Liver (tissue), 10 donors: ENCODE measurements around the gene GVQW3. TPM values are rescaled to one million over a fixed set of nuclear protein-coding genes. Genes with fewer than 3 reads are reported as not detected.

Experiments used
- DNase-seq: peaks from one replicate; pipeline ENCODE4 v3.0.0-alpha.2; 2017; ENCODE audit warnings: low spot score
- H3K27ac ChIP-seq, 2 donors: one replicate each; pipeline ENCODE4 v1.7.0; 2013; ENCODE audit warnings: inconsistent platforms in 2 of 2, low read length in 2 of 2, control low read depth in 1 of 2, low read depth in 1 of 2, mild to moderate bottlenecking in 1 of 2
- H3K27me3 ChIP-seq, 4 donors: one replicate each; pipeline versions ENCODE4 v1.6.1 to v1.7.0; 2013; ENCODE audit warnings: low read length in 3 of 4, inconsistent platforms in 1 of 4, mild to moderate bottlenecking in 1 of 4, moderate library complexity in 1 of 4; ENCODE audit not compliant: control insufficient read depth in 4 of 4, insufficient read depth in 4 of 4
- H3K36me3 ChIP-seq, 4 donors: one replicate each; pipeline versions ENCODE4 v1.6.1 to v1.7.0; 2013; ENCODE audit warnings: low read length in 3 of 4, mild to moderate bottlenecking in 3 of 4, low read depth in 1 of 4, moderate library complexity in 1 of 4; ENCODE audit not compliant: control insufficient read depth in 4 of 4, insufficient read depth in 3 of 4
- H3K4me1 ChIP-seq, 4 donors: one replicate each; pipeline versions ENCODE4 v1.6.1 to v1.7.0; 2013; ENCODE audit warnings: low read length in 3 of 4, mild to moderate bottlenecking in 3 of 4, moderate library complexity in 1 of 4; ENCODE audit not compliant: control insufficient read depth in 4 of 4, insufficient read depth in 4 of 4
- H3K4me3 ChIP-seq, 3 donors: one replicate each; pipeline versions ENCODE4 v1.6.1 to v1.7.0; 2013; ENCODE audit warnings: low read length in 3 of 3, control low read depth in 1 of 3, low read depth in 1 of 3, mild to moderate bottlenecking in 1 of 3
- H3K9ac ChIP-seq, 2 donors: one replicate each; pipeline ENCODE4 v1.7.0; 2013; ENCODE audit warnings: low read length in 2 of 2, mild to moderate bottlenecking in 2 of 2, moderate library complexity in 2 of 2, control low read depth in 1 of 2, low read depth in 1 of 2
- H3K9me3 ChIP-seq, 4 donors: one replicate each; pipeline versions ENCODE4 v1.6.1 to v1.7.0; 2013; ENCODE audit warnings: low read length in 3 of 4; ENCODE audit not compliant: control insufficient read depth in 4 of 4
- EGR1 ChIP-seq, 2 donors: IDR thresholded peaks; 2 replicates each; pipeline ENCODE4 v1.6.1; 2016 to 2018; ENCODE audit warnings: antibody characterized with exemption in 2 of 2, low read depth in 2 of 2
- FOXA1 ChIP-seq: IDR thresholded peaks from 2 replicates; pipeline ENCODE4 v1.6.1; 2016; ENCODE audit warnings: antibody characterized with exemption
- GABPA ChIP-seq, 2 donors: IDR thresholded peaks in 1 of 2; conservative IDR thresholded peaks in 1 of 2; 2 replicates each; pipeline ENCODE4 v1.6.1; 2016; ENCODE audit warnings: antibody characterized with exemption in 2 of 2, mild to moderate bottlenecking in 1 of 2, moderate library complexity in 1 of 2
- HNF4A ChIP-seq, 2 donors: conservative IDR thresholded peaks; 2 replicates each; pipeline ENCODE4 v1.6.1; 2016; ENCODE audit warnings: antibody characterized with exemption in 2 of 2, mild to moderate bottlenecking in 2 of 2
- HNF4G ChIP-seq: IDR thresholded peaks from 2 replicates; pipeline ENCODE4 v1.6.1; 2016; ENCODE audit warnings: antibody characterized with exemption
- MAX ChIP-seq: IDR thresholded peaks from 2 replicates; pipeline ENCODE4 v1.6.1; 2016; ENCODE audit warnings: antibody characterized with exemption
- NR2F2 ChIP-seq: IDR thresholded peaks from 2 replicates; pipeline ENCODE4 v1.6.1; 2016; ENCODE audit warnings: antibody characterized with exemption
- RAD21 ChIP-seq, 2 donors: IDR thresholded peaks; 2 replicates each; pipeline ENCODE4 v1.6.1; 2016; ENCODE audit warnings: antibody characterized with exemption in 2 of 2, mild to moderate bottlenecking in 2 of 2
- REST ChIP-seq: IDR thresholded peaks from 2 replicates; pipeline ENCODE4 v1.6.1; 2016; ENCODE audit warnings: antibody characterized with exemption, mild to moderate bottlenecking
- ZBTB33 ChIP-seq: IDR thresholded peaks from 2 replicates; pipeline ENCODE4 v1.6.1; 2016; ENCODE audit warnings: antibody characterized with exemption
- WGBS: extraction: QIAGEN DNeasy Blood & Tissue Kit; methylation state at CpG from one replicate; pipeline ENCODE4 v1.1.7; 2013; 5-methylcytosine and 5-hydroxymethylcytosine counted together
- polyA plus RNA-seq, 2 donors: library from polyadenylated mRNA; stranded (reverse) in 1 of 2; unstranded in 1 of 2; fragments of 200-250 nt in 1 of 2; fragments of >200 nt in 1 of 2; fragmentation: Nextera tagmentation in 1 of 2; extraction: Ambion mirVana in 1 of 2; gene quantifications; one replicate each; pipeline versions ENCODE4 v1.2.1 to v1.2.3, GENCODE V29; 2013 to 2015
- small RNA-seq: library from RNA; depleted of rRNA; stranded (forward); fragments of <200 nt; gene quantifications from one replicate; pipeline ENCODE3, GENCODE V24; 2014
- total RNA-seq, 2 donors: library from RNA; depleted of rRNA; stranded (reverse); fragments of >200 nt; gene quantifications; one replicate each; pipeline ENCODE4 v1.2.3, GENCODE V29; 2014
- TF ChIP-seq, protein P1 (sequence below): fragments of 150-350 bp; IDR thresholded peaks from 2 replicates; pipeline ENCODE4 v1.5.1; 2017; ENCODE audit warnings: improper control_type of control experiment, low read depth, low read length; ENCODE audit not compliant: missing input control
- donor health status: healthy.
- donor health status: healthy.
- donor health status: healthy.
- donor health status: healthy.
- donor health status: healthy.

Gene GVQW3
- total and polyA plus RNA-seq, 4 donors = 0.18 to 1.3 (median 0.65) TPM

- H3K27ac ChIP-seq = no peak overlapping the region
- no peaks in the 10 kb centered on the region for H3K27me3 ChIP-seq
- TF ChIP-seq GABPA (IDR thresholded peaks at IDR 0.05 in 1 of 2, conservative IDR thresholded peaks at IDR 0.05 in 1 of 2) (no peak), ZBTB33 (no peak), NR2F2 (no peak), MAX (no peak), FOXA1 (no peak), EGR1 (IDR thresholded peaks at IDR 0.05; ENCODE audit: low read depth in 2 of 2) (no peak), HNF4G (no peak), RAD21 (IDR thresholded peaks at IDR 0.05) (no peak), HNF4A (conservative IDR thresholded peaks at IDR 0.05) (no peak), REST (no peak)
- TF ChIP-seq, protein P1, sequence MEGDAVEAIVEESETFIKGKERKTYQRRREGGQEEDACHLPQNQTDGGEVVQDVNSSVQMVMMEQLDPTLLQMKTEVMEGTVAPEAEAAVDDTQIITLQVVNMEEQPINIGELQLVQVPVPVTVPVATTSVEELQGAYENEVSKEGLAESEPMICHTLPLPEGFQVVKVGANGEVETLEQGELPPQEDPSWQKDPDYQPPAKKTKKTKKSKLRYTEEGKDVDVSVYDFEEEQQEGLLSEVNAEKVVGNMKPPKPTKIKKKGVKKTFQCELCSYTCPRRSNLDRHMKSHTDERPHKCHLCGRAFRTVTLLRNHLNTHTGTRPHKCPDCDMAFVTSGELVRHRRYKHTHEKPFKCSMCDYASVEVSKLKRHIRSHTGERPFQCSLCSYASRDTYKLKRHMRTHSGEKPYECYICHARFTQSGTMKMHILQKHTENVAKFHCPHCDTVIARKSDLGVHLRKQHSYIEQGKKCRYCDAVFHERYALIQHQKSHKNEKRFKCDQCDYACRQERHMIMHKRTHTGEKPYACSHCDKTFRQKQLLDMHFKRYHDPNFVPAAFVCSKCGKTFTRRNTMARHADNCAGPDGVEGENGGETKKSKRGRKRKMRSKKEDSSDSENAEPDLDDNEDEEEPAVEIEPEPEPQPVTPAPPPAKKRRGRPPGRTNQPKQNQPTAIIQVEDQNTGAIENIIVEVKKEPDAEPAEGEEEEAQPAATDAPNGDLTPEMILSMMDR = no peak
- no peak for DNase-seq
- H3K4me3 ChIP-seq = no peak overlapping the region
- H3K4me1 ChIP-seq = no peaks in the 10 kb centered on the region
- no peaks in the 10 kb centered on the region for H3K9me3 ChIP-seq
- no peak overlapping the region for H3K9ac ChIP-seq
- peaks cover 3 to 22% (median 18%) of the 10 kb centered on the region in 4 donors for H3K36me3 ChIP-seq
Measured at GRCh38 chr11:76455931-76456330, 74.8 kb downstream of the GVQW3 start.

- H3K27ac ChIP-seq = no peak overlapping the region
- H3K9me3 ChIP-seq = no peaks in the 10 kb centered on the region
- no peak overlapping the region for H3K9ac ChIP-seq
- DNase-seq = no peak
- 97% methylated on average over 2 of the region's 2 CpGs for WGBS
- no peak overlapping the region for H3K4me3 ChIP-seq
- H3K36me3 ChIP-seq = peaks cover 3 to 22% (median 16%) of the 10 kb centered on the region in 4 donors
- no peak for TF ChIP-seq GABPA (IDR thresholded peaks at IDR 0.05 in 1 of 2, conservative IDR thresholded peaks at IDR 0.05 in 1 of 2)
- no peaks in the 10 kb centered on the region for H3K4me1 ChIP-seq
- no peaks in the 10 kb centered on the region for H3K27me3 ChIP-seq
Measured at GRCh38 chr11:76456571-76456970, 75.4 kb downstream of the GVQW3 start.

Small RNA genes lying within 50 kb of the gene (small RNA-seq; reads per million reads assigned to genes)
- gene RF00019 = not detected

Other genes starting within 250 kb of the GVQW3 start
- 1 to 10 TPM; 1.1 to 4.8 TPM for gene WNT11, start 174.8 kb upstream of the GVQW3 start, total RNA-seq
- gene WNT11, start 174.8 kb upstream of the GVQW3 start, polyA plus RNA-seq = 1 to 10 TPM; 1.3 to 3.7 TPM
- 10 to 100 TPM; 17.3 to 21.9 TPM for gene THAP12, start 191 bp upstream of the GVQW3 start, total RNA-seq
- gene THAP12, start 191 bp upstream of the GVQW3 start, polyA plus RNA-seq = 10 to 100 TPM in 1 of 2 donors, 1 to 10 TPM in 1; 5.6 to 10.2 TPM
- 10 to 100 TPM; 11.9 to 14.8 TPM for gene EMSY, start 63.7 kb downstream of the GVQW3 start, total RNA-seq
- gene EMSY, start 63.7 kb downstream of the GVQW3 start, polyA plus RNA-seq = 1 to 10 TPM; 4.2 to 5.9 TPM